ELF-1 (cell line): ENCODE results near the gene THUMPD1.
A peak's percentile ranks its signal among the peaks of the same experiment; 100 is the strongest.
"Not testable (repeated sequence)": the region's sequence is repeated elsewhere in the genome, so short reads cannot be mapped to it uniquely, and the experiment has no call there.

Experiments used
- DNase-seq: peaks from one replicate; pipeline ENCODE4 v3.0.0-alpha.2; 2016; ENCODE audit warnings: low read depth, low spot score

THUMPD1 gene

DNA sequence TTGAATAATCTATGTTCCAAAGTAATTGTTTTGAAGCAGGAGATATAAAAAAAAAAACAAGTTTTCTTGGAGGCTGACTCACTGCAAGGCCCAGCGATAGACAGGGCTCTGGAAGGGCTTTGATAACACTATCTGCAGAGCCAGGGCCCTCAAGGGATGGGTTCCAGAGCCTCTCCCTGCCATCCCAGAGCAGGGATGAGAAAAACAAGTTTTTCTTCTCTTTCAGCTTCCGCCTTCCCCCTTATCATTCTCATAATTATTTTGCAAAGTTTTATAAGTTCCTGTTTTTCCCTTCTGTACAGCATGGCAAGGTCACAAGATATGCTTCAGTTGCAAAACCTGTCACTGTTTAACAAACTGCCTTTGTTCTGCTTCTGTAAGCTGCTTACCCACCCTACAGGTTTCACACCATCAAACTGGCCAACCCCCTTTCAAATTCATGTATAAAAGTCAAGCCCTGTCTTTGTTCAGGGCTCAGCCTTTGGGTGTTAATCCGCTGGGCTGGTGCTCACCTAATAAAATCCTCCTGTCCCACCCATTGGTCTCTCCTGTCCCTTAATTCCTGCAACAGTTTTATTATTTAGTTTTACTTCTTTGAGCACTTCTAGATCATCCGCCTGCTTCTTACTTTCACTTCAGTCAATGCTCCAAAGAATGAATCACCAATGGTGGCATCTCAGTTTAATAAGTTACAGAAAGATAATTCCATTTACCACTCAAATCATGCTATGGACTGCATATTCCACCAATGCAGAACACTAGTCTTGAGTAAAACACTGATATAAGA, 5.6 kb upstream of the THUMPD1 start:
- no peak for DNase-seq

DNA sequence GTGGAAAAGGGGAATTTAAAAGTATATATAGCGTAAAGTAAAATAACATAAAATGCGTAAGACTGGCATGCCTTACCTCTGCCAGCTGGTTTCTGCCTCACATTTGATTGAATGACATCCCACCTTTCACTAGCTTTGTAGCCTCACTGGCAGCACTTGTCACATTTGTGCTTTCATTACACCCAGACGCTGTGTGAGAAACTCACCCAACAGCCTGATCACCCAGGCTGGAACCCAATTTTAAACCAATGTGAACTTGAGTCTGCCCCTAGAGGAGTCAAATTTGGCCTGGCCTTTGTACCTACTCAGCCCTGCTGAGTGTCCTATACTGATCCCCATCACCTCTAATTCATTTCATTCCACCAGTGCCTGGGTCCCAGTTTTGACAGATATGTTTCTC, 4.8 kb upstream of the THUMPD1 start:
- DNase-seq: no peak

DNA sequence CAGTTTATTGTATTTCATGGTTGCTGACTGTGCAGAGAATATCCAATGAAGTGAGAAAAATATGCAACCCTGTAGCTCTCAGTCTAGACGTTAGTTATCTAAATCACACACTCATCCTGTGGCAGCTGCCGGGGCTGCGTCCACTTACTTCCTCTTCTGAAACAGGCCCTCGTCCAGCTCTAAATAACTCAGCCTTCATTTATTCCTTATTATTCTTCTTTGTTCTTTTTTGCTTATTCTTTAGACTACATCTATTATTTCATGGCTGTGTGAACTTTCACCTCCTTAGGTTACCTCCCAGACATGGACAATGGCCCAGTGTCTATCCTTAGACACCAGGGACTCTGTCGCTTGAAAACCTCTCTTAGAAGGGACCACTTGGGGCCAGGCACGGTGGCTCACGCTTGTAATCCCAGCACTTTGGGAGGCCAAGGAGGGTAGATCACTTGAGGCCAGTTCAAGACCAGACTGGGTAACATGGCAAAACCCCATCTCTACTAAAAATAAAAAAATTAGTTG, 3.4 kb upstream of the THUMPD1 start:
- no peak for DNase-seq

DNA sequence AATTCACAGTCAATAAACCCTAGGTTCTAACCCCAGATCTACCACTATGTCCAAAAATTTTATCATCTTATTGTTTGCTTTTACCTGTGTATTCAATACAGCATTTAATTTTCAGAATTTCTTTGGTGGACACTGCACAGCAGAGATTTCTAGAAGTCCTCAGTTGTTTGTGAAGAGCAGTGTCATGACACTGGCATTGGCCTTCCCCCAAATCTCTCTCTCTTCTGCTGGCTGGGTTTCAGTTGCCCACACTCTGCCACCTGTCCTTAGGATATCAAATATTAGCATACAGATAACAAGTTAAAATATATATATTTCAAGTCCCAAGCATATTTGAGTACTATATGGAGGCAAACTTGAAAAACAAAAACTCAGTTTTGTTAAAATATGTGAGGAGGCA, 2.0 kb upstream of the THUMPD1 start:
- no peak for DNase-seq

DNA sequence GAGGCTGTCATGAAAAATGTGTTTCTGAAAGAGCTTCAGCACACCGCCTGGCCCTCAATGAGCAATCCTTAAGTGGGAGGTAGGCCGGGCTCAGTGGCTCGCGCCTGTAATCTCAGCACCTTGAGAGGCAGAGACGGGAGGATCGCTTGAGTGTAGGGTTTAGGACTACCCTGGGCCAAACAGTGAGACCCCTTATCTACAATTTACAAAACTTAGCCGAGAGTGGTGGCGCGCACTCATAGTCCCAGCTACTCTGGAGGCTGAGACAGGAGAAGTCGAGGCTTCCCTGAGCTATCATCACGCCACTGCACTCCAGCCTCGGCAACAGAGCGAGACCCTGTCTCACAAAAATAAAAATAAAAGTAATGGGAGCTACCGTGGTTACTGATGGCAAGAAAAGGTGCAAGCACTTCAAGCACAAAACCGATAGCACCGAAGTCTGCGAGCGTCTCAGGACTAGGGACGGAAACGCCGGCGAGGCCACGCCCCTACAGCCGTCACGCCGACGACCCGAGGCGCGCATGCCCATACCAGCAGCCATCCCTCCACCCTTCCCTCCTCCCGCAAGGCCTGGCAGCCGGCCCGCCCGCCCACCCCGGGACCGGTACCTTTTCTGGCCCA, 607 bp downstream of the THUMPD1 start:
- peak; percentile 86 for DNase-seq

DNA sequence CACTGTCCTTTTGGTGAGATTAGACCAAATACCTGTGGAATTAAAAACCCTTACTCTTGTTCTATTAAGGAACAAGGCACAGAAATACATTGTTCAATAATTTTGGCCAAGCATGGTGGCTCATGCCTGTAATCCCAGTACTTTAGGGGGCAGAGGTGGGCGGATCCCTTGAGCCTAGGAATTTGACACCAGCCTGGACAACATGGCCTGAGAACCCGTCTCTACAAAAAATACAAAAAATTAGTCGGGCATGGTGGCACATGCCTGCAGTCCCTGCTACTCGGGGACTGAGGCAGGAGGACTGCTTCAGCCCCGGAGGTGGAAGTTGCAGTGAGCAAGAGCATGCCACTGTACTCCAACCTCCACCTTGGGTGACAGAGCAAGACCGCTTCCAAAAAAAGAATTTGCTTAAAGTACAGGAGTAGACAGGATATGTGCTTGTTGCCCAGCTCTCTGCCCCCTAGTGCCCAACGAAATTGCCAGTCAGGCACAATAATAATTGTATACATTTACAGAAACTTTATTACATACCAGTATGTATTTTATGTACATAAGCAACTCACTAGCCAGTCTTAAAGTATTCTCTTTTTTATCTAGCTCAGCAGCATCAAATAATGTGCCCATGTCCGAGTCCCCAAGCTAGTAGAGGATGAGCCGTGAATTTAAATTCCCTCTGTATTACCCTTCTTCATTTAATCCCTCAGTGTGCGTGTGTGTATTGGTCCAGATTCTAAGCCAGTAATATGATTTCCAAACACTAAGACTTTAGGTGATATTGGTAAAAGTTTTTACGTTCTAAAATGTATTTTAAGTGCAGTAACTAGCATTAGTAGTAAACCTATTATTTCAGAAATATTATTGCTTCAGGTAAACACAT, 1.4 kb downstream of the THUMPD1 start:
- no peak for DNase-seq

DNA sequence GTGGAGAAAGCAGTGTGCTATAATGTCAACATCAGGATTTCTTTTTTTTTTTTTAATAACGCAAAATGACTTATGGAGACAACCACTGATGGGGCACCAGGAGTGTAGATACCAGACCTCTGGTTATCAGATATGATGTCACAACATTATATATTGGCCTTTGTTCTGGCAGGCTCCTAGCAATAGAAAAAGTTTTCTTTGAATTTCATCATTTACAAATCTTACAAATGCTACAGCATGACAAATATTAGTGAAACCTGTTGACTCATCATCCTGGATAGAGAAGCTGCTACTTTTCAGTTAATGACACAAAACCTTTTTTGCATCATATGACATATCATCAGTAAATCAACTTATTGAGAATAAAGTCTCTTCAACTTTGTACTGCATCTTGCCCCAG, 6.1 kb downstream of the THUMPD1 start:
- DNase-seq: no peak

DNA sequence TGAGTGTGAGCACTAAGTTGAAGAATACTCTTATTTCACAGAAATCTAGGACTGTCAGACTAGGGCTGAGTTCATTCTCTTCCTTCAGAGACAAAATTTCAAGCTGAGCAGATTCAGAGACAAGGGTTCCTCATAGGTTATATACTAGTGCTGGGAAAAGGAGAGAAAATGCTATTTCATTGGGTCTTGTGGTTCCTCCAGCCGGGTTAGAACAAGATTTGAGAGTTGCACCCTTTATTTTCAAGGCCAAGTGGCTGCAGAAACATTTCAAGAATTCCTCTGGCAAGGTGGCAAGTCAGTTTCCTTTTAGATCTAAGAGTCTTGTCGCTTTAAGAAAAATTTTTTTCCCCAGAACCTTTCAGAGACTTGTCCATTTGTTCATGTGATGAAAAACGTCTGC, 6.8 kb downstream of the THUMPD1 start:
- no peak for DNase-seq

DNA sequence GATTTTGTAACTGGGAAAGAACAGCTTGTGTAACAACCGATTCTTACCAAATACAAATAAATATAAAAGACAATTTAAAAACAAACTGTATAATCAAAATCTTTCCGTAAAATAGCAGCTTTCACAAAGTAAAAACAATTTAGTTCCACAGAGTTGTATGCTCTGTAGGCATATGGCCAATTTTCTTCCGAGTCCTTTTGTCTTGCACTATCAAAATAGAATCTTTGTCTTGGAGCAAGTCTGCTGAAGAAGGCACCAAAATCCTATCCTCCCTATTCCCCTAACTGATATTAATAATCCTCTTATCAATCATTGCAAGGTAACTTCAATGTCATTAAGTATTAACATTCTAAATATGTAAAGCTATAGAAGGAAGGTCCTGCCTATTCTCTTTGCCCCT, 7.6 kb downstream of the THUMPD1 start:
- no peak for DNase-seq

DNA sequence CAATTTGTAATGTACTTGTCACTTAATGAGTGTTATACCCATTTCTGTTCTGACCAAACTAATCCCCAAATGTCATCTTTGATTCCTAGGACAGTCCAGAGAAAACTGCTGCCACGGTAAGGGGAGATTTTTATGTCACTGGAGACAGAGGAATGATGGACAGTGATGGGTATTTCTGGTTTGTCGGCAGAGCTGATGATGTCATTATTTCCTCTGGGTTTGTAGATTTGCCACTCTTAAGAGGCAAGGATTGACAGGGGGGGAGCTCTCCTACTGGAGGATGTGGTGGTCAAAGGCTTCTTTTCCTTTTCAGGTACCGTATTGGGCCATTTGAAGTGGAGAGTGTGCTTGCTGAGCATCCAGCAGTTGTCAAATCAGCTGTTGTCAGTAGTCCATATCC, 12.5 kb downstream of the THUMPD1 start:
- DNase-seq: no peak

DNA sequence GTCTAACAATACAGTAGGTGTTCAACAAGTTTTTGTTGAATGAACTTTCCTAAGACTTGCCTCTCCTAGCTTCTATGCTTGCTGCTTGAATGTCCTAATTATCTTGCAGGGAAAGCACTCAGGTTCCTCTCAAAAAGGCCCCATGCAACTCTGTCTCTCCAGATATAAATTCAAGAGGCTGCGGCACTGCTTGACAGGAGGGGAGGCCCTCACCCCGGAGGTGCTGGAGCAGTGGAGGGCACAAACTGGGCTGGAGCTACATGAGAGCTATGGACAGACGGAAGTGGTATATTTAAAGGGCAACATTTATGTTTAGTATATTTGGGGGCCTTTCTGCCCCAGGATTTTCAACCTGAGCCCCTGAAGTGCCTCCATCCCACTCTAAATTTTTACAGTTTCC, 14.4 kb downstream of the THUMPD1 start:
- no peak for DNase-seq

DNA sequence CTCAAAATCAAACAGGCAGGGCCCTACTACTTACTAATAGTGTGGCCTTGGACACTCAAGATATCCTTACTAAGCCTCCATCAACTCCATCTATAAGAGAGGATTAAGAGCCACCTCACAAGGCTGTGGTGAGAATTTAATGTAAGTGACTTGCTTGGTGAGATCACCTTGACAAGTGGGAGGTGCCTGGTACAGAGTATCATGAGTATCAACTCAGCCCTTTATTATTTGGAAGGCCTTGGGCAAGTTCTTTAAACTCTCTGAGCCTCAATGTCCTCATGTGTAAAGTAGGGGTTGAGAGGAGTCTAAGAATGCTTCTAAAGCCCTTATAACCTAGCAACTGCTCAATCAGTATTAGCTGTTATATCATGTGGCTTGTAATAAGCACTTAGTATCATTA, 15.0 kb downstream of the THUMPD1 start:
- DNase-seq: no peak

DNA sequence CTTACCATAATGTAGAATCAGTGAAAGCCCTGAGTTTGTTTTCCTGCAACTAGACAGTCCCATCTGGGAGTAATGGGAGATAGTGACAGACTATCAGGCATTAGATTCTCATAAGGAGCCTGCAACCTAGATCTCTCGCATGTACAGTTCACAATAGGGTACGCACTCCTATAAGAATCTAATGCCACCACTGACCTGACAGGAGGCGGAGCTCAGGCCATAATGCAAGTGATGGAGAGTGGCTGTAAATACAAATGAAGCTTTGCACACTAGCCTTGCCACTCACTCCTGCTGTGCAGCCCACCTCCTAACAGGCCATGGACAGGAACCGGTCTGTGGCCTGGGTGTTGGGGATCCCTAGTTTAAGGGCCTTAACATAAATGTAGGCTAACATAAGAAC, 21.4 kb downstream of the THUMPD1 start:
- no peak for DNase-seq

DNA sequence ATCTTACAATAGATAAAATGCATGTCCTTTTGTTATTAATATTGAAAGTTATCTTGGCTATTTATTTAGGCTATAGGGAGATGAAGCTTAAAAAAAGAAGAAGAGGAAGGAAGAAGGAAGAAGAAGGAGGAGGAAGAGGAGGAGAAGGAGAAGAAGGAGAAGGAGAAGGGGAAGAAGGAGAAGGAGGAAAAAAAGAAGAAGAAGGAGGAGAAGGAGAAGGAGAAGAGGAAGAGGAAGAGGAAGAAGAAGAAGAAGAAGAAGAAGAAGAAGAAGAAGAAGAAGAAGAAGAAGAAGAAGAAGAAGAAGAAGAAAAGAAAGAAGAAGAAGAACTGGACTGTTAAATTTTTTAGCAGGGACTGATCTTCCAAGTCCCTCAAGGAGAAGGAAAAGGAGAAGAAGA, 23.9 kb downstream of the THUMPD1 start:
- DNase-seq: not testable (repeated sequence)

DNA sequence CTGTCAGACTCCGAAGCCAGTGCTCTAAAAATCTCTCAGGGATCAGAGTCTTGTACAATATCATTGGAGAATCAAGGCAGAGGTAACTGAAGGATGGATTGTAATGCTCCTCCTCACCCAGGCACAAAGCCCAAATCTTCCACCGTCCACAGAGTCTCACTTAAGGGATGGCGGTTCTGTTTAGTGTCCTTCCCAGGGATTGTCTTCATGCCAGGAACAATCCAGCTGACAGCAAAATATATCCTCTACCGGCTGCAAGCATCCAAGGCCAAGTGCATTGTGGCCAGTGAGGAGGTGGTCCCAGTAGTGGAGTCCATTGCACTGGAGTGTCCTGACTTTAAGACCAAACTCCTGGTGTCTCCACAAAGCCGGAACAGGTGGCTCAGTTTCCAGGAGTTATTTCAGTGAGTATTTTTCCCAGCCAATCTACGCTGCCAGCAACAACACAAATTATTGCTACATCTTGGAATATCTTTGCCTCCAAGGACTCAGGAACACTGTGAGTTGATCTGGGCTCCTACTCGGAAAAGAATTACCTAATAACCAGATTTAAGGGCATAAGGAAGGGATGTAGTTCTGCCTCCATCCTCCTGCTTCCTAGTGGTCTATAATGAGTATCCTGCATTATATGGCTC, 30.2 kb downstream of the THUMPD1 start:
- DNase-seq: no peak

DNA sequence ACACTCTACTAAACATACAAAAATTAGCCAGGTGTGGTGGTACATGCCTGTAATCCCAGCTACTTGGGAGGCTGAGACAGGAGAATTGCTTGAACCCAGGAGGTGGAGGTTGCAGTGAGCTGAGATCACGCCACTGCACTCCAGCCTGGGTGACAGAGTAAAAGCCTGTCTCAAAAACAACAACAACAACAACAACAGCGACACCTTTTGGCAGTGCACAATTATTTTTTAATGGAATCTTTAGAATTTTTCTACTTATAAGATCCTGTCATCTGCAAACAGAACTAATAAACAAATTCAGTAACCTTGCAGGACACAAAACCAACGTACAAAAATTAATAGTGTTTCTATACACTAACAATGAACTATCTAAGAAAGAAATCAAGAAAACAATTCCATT, 33.5 kb downstream of the THUMPD1 start:
- peak; percentile 41 for DNase-seq

DNA sequence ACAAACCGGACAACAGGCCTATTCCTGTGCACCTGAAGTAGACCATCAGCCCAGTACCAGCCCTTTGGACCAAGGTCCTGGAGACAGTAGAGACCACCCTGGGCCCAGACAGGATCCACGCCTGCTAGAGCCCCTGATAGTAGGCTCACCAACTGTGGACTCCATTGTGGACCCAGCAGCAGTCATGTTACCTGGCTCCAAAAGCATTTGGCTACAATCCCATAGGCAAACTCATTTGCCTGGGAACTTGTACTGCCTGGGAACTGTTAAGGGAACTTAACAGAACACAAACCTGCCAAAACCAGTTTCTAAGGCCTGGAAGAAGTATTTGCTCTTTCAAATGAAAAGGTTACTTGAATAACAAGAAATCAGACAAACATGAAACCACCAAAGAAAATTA, 34.2 kb downstream of the THUMPD1 start:
- no peak for DNase-seq

DNA sequence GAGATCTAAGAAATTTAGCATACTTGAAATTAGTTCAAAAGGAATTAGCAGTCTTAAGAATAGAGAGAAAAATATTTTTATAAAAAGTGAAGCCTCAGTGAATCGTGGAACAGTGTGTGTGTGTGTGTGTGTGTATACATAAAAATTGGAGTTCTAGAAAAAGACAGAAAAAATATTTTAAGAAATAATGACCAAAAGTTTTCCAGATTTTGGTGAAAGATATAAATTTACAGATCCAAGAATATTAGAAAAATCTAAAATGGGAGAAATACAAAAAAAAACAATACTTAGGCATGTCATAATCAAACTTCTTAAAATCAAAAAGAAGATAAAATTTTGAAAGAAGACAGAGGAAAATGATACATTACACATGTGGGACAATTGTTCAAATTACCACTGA, 35.6 kb downstream of the THUMPD1 start:
- not testable (repeated sequence) for DNase-seq

DNA sequence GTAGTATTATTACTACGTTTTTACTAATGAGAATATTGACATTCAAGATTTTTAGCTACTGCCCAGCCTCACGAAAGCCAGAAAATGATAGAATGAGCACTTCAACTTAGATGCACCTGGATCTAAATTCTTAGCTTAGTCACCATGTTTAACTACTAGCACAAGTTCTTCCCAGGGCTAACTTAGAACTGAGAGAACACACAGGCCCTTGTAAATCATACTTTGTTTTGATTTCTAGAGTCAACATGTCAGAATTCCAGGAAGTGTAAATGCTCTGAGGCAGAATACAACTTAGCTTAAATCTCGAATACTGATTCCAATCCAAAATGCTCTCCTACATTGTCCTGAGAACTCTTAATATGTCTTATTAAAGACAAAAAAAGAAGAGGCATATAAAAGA, 37.3 kb downstream of the THUMPD1 start:
- DNase-seq: no peak

DNA sequence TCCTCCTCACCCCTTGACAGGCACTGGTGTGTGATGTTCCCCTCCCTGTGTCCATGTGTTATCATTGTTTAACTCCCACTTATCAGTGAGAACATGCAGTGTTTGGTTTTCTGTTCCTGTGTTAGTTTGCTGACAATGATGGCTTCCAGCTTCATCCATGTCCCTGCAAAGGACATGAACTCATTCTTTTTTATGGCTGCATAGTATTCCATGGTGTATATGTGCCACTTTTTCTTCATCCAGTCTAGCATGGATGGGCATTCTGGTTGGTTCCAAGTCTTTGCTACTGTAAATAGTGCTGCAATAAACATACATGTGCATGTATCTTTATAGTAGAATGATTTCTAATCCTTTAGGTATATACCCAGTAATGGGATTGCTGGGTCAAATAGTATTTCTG, 39.9 kb downstream of the THUMPD1 start:
- not testable (repeated sequence) for DNase-seq

DNA sequence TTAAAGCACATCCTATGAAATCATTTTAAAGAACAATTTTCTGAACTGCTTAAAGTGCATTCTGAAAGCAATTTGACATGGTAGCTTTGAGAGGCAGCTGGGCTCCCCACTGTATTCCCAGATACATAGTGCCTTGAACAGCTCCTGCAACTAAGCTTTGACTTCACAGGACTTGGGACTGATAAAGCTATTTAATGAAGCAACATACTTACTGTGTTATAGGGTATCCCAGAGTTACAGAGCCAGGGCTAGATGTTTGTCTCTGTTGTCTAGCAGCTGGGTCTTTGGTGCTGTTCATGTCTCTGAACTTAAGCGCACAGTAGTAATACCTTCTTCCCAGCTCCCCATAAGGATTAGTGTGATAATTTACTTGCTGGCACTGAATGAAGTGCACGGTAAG, 45.0 kb downstream of the THUMPD1 start:
- no peak for DNase-seq

DNA sequence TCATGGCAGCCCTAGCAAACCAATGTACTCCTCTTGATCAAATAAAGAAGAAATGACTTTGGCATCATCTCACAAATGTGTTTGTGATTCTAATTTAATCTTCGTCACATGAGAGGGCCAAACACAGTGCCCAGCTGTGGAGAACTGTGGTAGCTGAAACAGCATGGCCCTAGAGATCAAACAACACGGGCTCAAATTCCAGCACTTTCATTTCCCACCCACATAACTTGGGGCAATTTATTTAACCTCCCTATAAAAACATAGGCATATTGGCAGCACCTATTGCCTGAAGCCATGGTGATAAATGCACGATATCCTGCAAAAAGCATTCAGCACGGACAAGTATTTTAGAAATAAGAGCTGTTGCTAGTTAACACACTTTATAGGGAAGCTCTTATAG, 46.6 kb downstream of the THUMPD1 start:
- DNase-seq: no peak
